H1 (cell line): Measurements from ENCODE around the gene MPP2. TPM values are rescaled to one million over a fixed set of nuclear protein-coding genes. Genes with fewer than 3 reads are reported as not detected.

Experiments used
- CTCF ChIA-PET: fragments of 300-600 bp; sonication (Branson Sonifier 250); formaldehyde crosslinking; loops from one replicate; lab custom pipeline; 2021; ENCODE audit not compliant: partially characterized antibody; lab: Charles Lee
- POLR2A ChIA-PET: fragments of 300-600 bp; sonication (Branson Sonifier 250); formaldehyde crosslinking; loops from one replicate; lab custom pipeline; 2021; ENCODE audit warnings: inconsistent platforms; ENCODE audit not compliant: partially characterized antibody; lab: Charles Lee
- DNase-seq, 2 experiments: peaks; one replicate each; pipeline versions ENCODE4 v3.0.0 to v3.0.0-alpha.2; 2010 to 2022; ENCODE audit warnings: low spot score in 2 of 2, low read depth in 1 of 2, mixed read lengths in 1 of 2
- FAIRE-seq: peaks from 2 replicates; lab custom pipeline; 2011; peaks lifted over from hg19 to GRCh38; lab: Jason Lieb, UNC
- H2AFZ ChIP-seq: 2 replicates; pipeline ENCODE4 v1.8.1; 2012; ENCODE audit warnings: low read length, inconsistent platforms
- H2AK5ac ChIP-seq: 2 replicates; pipeline ENCODE4 v1.6.1; 2013; ENCODE audit warnings: low read depth, low read length
- H2BK120ac ChIP-seq: replicated peaks from 2 replicates; pipeline ENCODE3; 2013; ENCODE audit warnings: low read depth, low read length, inconsistent platforms
- H2BK12ac ChIP-seq: 2 replicates; pipeline ENCODE4 v1.6.1; 2013; ENCODE audit warnings: low read depth, low read length
- H2BK15ac ChIP-seq: 2 replicates; pipeline ENCODE4 v1.6.1; 2013; ENCODE audit warnings: low read length
- H2BK20ac ChIP-seq: 2 replicates; pipeline ENCODE4 v1.6.1; 2013; ENCODE audit warnings: low read length
- H2BK5ac ChIP-seq: 2 replicates; pipeline ENCODE4 v1.6.1; 2013; ENCODE audit warnings: low read depth, low read length
- H3K14ac ChIP-seq: 2 replicates; pipeline ENCODE4 v1.6.1; 2013; ENCODE audit warnings: inconsistent platforms; ENCODE audit not compliant: insufficient read length
- H3K18ac ChIP-seq: 2 replicates; pipeline ENCODE4 v1.6.1; 2013; ENCODE audit warnings: low read length; ENCODE audit errors: extremely low read depth
- H3K23ac ChIP-seq: 2 replicates; pipeline ENCODE4 v1.6.1; 2013; ENCODE audit warnings: inconsistent platforms; ENCODE audit not compliant: insufficient read length
- H3K23me2 ChIP-seq: 2 replicates; pipeline ENCODE4 v1.6.1; 2013; ENCODE audit warnings: low read depth, low read length
- H3K27ac ChIP-seq: 2 replicates; pipeline ENCODE4 v1.6.1; 2011; ENCODE audit warnings: low read depth, low read length, inconsistent platforms
- H3K27me3 ChIP-seq, 4 experiments: replicated peaks in 1 of 4; 1 replicate in 1 of 4; 2 replicates in 3 of 4; pipeline versions ENCODE4 v1.6.1 to v1.8.1; 2011 to 2013; ENCODE audit warnings: low read length in 3 of 4, mild to moderate bottlenecking in 3 of 4, inconsistent platforms in 2 of 4, mixed read lengths in 2 of 4, moderate library complexity in 1 of 4; ENCODE audit not compliant: control insufficient read depth in 3 of 4, insufficient read depth in 3 of 4; ENCODE audit errors: extremely low read depth in 1 of 4
- H3K36me3 ChIP-seq, 4 experiments: 2 replicates each; pipeline versions ENCODE4 v1.6.1 to v1.8.1; 2011 to 2013; ENCODE audit warnings: mild to moderate bottlenecking in 4 of 4, low read length in 3 of 4, moderate library complexity in 2 of 4, control low read depth in 1 of 4, inconsistent platforms in 1 of 4; ENCODE audit not compliant: insufficient read depth in 4 of 4, control insufficient read depth in 2 of 4
- H3K4ac ChIP-seq: replicated peaks from 2 replicates; pipeline ENCODE3; 2013; ENCODE audit warnings: low read length, low read depth, mixed read lengths, inconsistent platforms; ENCODE audit not compliant: insufficient read length
- H3K4me1 ChIP-seq, 4 experiments: replicated peaks in 1 of 4; 1 replicate in 1 of 4; 2 replicates in 3 of 4; pipeline versions ENCODE4 v1.6.1 to v1.8.1; 2011 to 2013; ENCODE audit warnings: low read length in 3 of 4, inconsistent platforms in 2 of 4, mixed read lengths in 1 of 4; ENCODE audit not compliant: insufficient read depth in 4 of 4, control insufficient read depth in 3 of 4
- H3K4me2 ChIP-seq, 2 experiments: 2 replicates each; pipeline versions ENCODE4 v1.6.1 to v1.8.1; 2011 to 2013; ENCODE audit warnings: low read depth in 2 of 2, low read length in 2 of 2, control low read depth in 1 of 2, inconsistent platforms in 1 of 2, mild to moderate bottlenecking in 1 of 2; ENCODE audit not compliant: insufficient read depth in 1 of 2
- H3K4me3 ChIP-seq, 4 experiments: fragments of 200-600, 300-600 bp in 1 of 4; sonication (generic), shearing (Covaris generic), sonication (Bioruptor Twin) in 1 of 4; 2 replicates each; pipeline versions ENCODE4 v1.5.1 to v1.8.1; 2011 to 2016; ENCODE audit warnings: low read length in 4 of 4, low read depth in 3 of 4, control low read depth in 2 of 4, inconsistent platforms in 2 of 4, mild to moderate bottlenecking in 2 of 4, mixed read lengths in 1 of 4, moderate library complexity in 1 of 4; ENCODE audit not compliant: insufficient read depth in 2 of 4; ENCODE audit errors: extremely low read depth in 1 of 4
- H3K56ac ChIP-seq: replicated peaks from 2 replicates; pipeline ENCODE3; 2013; ENCODE audit warnings: low read depth, mild to moderate bottlenecking, mixed read lengths, low read length, inconsistent platforms; ENCODE audit not compliant: insufficient read length
- H3K79me1 ChIP-seq: 2 replicates; pipeline ENCODE4 v1.6.1; 2013; ENCODE audit warnings: low read depth, low read length, control low read depth
- H3K79me2 ChIP-seq, 2 experiments: 2 replicates each; pipeline versions ENCODE4 v1.6.1 to v1.8.1; 2012 to 2013; ENCODE audit warnings: low read length in 2 of 2, mild to moderate bottlenecking in 2 of 2, inconsistent platforms in 1 of 2; ENCODE audit not compliant: insufficient read depth in 2 of 2, control insufficient read depth in 1 of 2
- H3K9ac ChIP-seq, 4 experiments: replicated peaks in 1 of 4; 1 replicate in 1 of 4; 2 replicates in 3 of 4; pipeline versions ENCODE4 v1.6.1 to v1.8.1; 2011 to 2013; ENCODE audit warnings: low read depth in 3 of 4, low read length in 3 of 4, control low read depth in 2 of 4, mild to moderate bottlenecking in 2 of 4, moderate library complexity in 2 of 4, inconsistent platforms in 1 of 4; ENCODE audit errors: extremely low read depth in 1 of 4
- H3K9me3 ChIP-seq, 2 experiments: 2 replicates each; pipeline versions ENCODE4 v1.6.1 to v1.8.1; 2012 to 2013; ENCODE audit warnings: mild to moderate bottlenecking in 2 of 2, moderate library complexity in 2 of 2, control low read depth in 1 of 2, inconsistent platforms in 1 of 2, low read depth in 1 of 2, low read length in 1 of 2, mixed read lengths in 1 of 2; ENCODE audit not compliant: insufficient read depth in 2 of 2
- H4K20me1 ChIP-seq, 2 experiments: replicated peaks in 1 of 2; 2 replicates each; pipeline versions ENCODE3 to v1.8.1; 2011 to 2013; ENCODE audit warnings: inconsistent platforms in 2 of 2, low read length in 2 of 2, mild to moderate bottlenecking in 1 of 2; ENCODE audit not compliant: insufficient read depth in 2 of 2, control insufficient read depth in 1 of 2
- H4K5ac ChIP-seq: 2 replicates; pipeline ENCODE4 v1.6.1; 2013; ENCODE audit warnings: low read length, low read depth, mixed read lengths, inconsistent platforms; ENCODE audit not compliant: insufficient read length
- H4K8ac ChIP-seq: 2 replicates; pipeline ENCODE4 v1.8.0; 2013; ENCODE audit warnings: mild to moderate bottlenecking, moderate library complexity, low read length, inconsistent platforms; ENCODE audit not compliant: insufficient read depth; ENCODE audit errors: extremely low read depth
- H4K91ac ChIP-seq: replicated peaks from 2 replicates; pipeline ENCODE3; 2013; ENCODE audit warnings: low read length, mixed read lengths, inconsistent platforms; ENCODE audit not compliant: insufficient read length
- JUND ChIP-seq: IDR thresholded peaks from 2 replicates; pipeline ENCODE4 v1.6.1; 2011; ENCODE audit warnings: mild to moderate bottlenecking, improper control_type of control experiment, low read length
- TAF7 ChIP-seq: optimal IDR thresholded peaks from 2 replicates; pipeline ENCODE3; 2011; ENCODE audit warnings: low read depth, mild to moderate bottlenecking, inconsistent platforms, low read length, moderate library complexity, borderline replicate concordance
- WGBS, 2 experiments: shearing (Covaris generic) in 1 of 2; methylation state at CpG; one replicate each; pipeline versions ENCODE4 v1.1.6 to v1.1.7; 2013 to 2015; ENCODE audit warnings: low lambda C conversion rate in 2 of 2, mixed read lengths in 2 of 2, inconsistent platforms in 1 of 2, low coverage in 1 of 2, missing lambda C conversion rate in 1 of 2; ENCODE audit not compliant: insufficient replicate concordance in 2 of 2, insufficient coverage in 1 of 2, insufficient read length in 1 of 2; ENCODE audit errors: extremely low coverage in 1 of 2, missing lambda C conversion rate in 1 of 2; 5-methylcytosine and 5-hydroxymethylcytosine counted together
- polyA plus RNA-seq, 7 experiments: library from polyadenylated mRNA; depleted of rRNA in 3 of 7; stranded (reverse) in 5 of 7; unstranded in 2 of 7; fragments of >200 nt in 5 of 7; fragments of 200-250 nt in 2 of 7; gene quantifications; 1 replicate in 5 of 7; 2 replicates in 1 of 7; 4 replicates in 1 of 7; pipeline versions ENCODE4 v1.2.1 to v1.2.3, GENCODE V29; 2011 to 2013; ENCODE audit warnings: missing spikeins in 2 of 7, mixed read lengths in 2 of 7
- total RNA-seq: library from RNA; stranded (reverse); fragmentation: NEBNext Ultra II Directional; extraction: Animal tissue kit (Norgen Biotek cat#: 25700); gene quantifications from 2 replicates; pipeline ENCODE4 v1.2.1, GENCODE V29; 2021
- TF ChIP-seq, protein P1 (sequence below): IDR thresholded peaks from 2 replicates; pipeline ENCODE4 v1.6.1; 2012; ENCODE audit warnings: low read length, inconsistent platforms

MPP2 gene
- total and polyA plus RNA-seq, 2 of the 8 experiments (the other 6 are each of a cell fraction or from before 2014, with no cell fraction given) = 30.9 to 34.1 TPM

DNA sequence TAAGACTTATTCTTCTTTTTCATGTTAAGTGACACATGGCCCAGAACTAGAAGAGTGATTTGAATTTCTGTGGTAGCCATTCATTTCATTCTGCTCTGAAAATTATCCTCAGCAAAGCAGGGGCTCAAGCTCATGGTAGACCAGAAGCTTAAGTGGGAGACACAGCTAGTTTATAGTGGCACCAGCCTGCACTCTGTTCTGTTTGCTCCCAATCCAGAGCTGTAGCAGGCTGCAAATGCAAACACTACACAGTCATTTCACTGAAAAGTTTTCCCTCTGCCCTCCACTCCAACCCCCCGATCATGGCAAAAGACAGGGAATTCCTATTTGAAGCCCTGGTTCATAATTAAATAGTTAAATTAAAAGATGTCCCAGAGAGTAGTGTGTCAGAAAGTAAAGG, 17.1 kb downstream of the MPP2 start:
- no peaks in the 10 kb centered on the region for H3K23me2 ChIP-seq
- CTCF ChIA-PET = interaction anchor here (1.8 to 25.8 kb wide), 2 partner anchors 11 to 19 kb away, joined by 8 to 403 read pairs; no protein-coding TSS in a partner anchor
- H2BK5ac ChIP-seq = no peak overlapping the region

More for the DNA sequence above, 17.1 kb downstream of the MPP2 start:
- Histone ChIP-seq H3K4me3 (no peak overlapping the region), H4K8ac (no peak overlapping the region), H2AK5ac (no peak overlapping the region), H3K27ac (no peak overlapping the region), H3K4me1 (peaks cover 9 to 17% (median 14%) of the 10 kb centered on the region in 4 experiments), H2BK15ac (no peak overlapping the region), H3K14ac (no peak overlapping the region), H2AFZ (no peak overlapping the region), H3K9ac (no peak overlapping the region), H3K9me3 (no peaks in the 10 kb centered on the region), H3K18ac (no peak overlapping the region), H4K91ac (no peak overlapping the region), H3K27me3 (no peaks in the 10 kb centered on the region), H3K23ac (no peak overlapping the region), H4K20me1 (peaks cover 0 to 2% of the 10 kb centered on the region in 2 experiments), H2BK12ac (no peak overlapping the region), H2BK120ac (no peak overlapping the region), H3K56ac (no peak overlapping the region), H3K4me2 (no peak overlapping the region), H3K4ac (no peak overlapping the region), H3K36me3 (no peaks in the 10 kb centered on the region), H4K5ac (no peak overlapping the region), H3K79me1 (no peaks in the 10 kb centered on the region), H2BK20ac (no peak overlapping the region), H3K79me2 (no peaks in the 10 kb centered on the region)
- WGBS, 2 experiments = 85% methylated on average over 1 of the region's 1 CpG; no CpG with 5 or more reads in 1 of the 2 experiments
- no peak for TF ChIP-seq TAF7
- no peak for TF ChIP-seq JUND
- TF ChIP-seq, protein P1, sequence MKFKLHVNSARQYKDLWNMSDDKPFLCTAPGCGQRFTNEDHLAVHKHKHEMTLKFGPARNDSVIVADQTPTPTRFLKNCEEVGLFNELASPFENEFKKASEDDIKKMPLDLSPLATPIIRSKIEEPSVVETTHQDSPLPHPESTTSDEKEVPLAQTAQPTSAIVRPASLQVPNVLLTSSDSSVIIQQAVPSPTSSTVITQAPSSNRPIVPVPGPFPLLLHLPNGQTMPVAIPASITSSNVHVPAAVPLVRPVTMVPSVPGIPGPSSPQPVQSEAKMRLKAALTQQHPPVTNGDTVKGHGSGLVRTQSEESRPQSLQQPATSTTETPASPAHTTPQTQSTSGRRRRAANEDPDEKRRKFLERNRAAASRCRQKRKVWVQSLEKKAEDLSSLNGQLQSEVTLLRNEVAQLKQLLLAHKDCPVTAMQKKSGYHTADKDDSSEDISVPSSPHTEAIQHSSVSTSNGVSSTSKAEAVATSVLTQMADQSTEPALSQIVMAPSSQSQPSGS = no peak
- FAIRE-seq (no peak), DNase-seq (no peak)
- POLR2A ChIA-PET = no interaction called here
